Mucosa of gallbladder (tissue), 1 donor: Measurements from ENCODE around the gene C14orf39. TPM values are rescaled to one million over a fixed set of nuclear protein-coding genes. Genes with fewer than 3 reads are reported as not detected.
"Not testable (repeated sequence)": the region's sequence is repeated elsewhere in the genome, so short reads cannot be mapped to it uniquely, and the experiment has no call there.

ENCODE experiments used
- DNase-seq: peaks from one replicate; pipeline ENCODE4 v3.0.0-alpha.2; 2020; ENCODE audit warnings: low spot score
- total RNA-seq: library from RNA; stranded (reverse); gene quantifications from one replicate; pipeline ENCODE4 v1.2.1, GENCODE V29; 2021
- donor health status: DM: no; HTN: no; CAD: no.

C14orf39 gene
- total RNA-seq, 1 donor from 2014 or later = not detected

DNA sequence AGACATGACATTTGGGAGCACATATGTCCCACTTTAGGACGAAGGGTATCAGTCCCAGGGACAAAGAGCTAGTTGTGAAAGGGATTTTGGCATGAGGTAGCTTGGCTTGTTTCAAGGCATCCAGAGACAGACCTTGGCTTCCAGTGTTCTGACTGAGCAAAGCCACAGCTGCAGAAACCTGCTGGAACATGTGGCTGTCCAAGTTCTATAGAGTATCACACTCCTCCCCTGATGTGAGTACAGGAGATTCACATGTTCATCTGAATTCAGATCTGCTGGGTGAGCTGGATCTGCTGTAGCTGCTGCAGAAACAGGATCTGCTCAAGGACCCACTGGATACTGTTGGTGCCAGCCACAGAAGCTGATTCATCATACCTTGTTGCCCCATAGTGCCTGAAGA lies 10.1 kb upstream of the C14orf39 start:
- DNase-seq = no peak

DNA sequence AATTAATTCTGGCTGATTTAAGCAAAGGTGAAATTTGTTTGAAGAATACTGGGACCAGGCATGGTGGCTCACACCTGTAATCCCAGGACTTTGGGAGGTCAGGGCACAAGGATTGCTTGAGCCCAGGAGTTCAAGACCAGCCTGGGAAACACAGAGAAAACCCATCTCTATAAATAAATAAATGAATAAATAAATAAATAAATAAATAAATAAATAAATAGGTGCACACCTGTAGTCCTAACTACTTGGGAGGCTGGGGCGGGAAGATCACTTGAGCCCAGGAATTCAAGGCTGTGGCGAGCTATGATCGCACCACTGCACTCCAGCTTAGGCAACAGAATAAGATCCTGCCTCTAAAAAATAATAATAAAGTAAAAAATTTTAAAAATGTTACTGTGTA lies 4.4 kb upstream of the C14orf39 start:
- no peak for DNase-seq

DNA sequence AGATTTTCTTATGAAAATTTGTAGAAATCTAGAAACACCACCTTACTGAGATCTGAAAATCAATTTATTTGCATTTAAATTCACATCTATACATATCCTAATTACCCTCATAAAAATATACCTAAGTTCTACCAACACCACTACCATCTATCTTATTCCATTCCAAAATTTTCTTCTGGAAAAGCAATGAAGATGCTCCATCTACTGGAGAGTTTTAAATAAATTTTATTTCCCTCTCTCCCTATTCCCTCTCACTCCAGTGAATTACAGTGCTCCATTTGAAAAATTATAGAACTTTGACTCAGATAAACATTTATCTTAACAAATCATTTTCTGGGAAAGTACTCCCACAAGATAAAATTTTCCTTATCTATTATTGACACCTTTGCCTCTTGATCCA lies 2.3 kb upstream of the C14orf39 start:
- no peak for DNase-seq

DNA sequence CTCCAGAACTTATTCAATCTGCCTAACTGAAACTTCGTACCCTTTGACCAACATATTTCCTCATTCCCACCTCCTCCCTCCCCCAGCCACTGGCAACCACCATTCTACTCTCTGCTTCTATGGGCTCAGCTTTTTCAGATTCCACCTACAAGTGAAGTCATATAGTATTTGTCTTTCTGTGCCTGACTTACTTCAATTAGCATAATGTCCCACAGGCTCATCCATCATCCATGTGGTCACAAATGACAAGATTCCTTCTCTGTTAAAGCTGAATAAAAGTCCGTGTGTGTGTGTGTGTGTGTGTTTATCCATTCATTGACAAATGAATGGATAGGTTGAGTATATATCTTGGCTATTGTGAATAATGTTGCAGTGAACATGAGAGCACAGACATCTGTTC lies 1.3 kb upstream of the C14orf39 start:
- no peak for DNase-seq

DNA sequence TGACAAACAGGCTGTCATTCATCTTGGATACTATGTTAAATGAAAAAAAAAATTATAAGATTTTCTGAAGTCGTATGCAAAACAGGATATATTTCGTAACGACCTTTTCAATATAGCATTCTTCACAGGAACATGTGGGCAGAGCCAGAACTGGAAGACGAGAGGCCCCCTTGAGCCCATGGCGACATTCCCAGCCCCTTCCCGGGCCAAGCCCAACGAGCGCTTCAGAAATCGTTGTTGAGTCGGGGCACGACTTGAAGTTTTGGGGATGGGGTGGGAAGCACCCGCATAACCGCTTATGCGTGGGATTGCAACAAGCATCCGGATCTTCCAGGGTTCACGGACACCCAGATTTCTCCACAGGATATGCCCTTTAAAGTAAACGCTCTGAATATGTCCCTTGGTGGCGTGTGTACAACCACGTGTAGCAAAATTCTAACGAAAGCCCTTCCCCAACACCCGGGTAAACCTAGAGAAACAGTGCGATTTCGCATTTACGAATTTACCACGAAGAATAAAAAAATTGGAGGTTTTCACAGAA lies 736 bp downstream of the C14orf39 start:
- DNase-seq = no peak

DNA sequence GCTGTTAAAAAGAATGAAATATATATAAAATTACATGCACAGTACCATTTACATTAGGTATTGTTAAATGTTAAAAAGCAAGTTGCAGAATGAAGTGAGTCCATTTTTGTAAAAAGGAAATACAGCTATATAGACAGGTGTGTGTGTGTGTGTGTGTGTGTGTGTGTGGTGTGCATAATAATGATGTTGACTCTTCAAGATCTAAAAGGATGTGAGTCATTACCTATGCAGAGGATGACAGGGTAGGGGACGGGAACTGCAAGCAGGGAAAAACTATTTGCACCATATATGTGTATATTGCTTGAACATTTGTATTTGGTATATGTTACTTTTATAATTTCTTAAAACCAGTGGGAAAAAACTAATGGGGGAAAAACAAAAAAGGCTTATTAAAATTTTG lies 3.1 kb downstream of the C14orf39 start:
- no peak for DNase-seq

DNA sequence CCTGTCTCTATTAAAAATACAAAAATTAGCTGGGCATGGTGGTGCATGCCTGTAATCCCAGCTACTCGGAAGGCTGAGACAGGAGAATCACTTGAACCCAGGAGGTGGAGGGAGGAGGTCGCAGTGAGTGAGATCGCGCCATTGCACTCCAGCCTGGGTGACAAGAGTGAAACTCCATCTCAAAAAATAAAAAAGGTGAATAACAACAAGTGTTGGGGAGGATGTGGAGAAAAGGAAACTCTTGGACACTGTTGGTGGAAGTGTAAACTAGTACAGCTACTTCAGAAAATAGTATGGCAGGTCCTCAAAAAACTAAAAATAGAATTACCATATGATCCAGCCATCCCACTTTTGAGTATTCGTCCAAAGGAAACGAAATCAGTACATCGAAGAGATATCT lies 5.6 kb downstream of the C14orf39 start:
- DNase-seq = not testable (repeated sequence)

DNA sequence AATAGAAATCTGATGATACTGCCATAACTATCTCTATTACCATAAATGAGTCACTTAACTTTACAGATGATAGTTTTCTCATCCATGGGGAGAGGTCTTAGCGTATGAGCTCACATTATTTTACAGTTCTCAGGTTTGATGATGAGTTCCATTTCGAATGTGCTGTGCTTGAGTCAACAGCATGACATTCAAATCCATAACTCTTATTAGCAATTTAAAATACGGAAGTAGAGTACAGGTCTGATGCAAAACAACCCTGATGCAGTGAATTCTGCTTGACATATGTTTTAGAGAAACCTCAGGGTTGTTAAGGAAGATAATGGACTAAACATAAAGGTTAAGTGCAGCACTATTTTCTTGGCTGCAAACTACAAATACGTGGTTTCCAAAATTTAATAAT lies 30.0 kb downstream of the C14orf39 start:
- no peak for DNase-seq

DNA sequence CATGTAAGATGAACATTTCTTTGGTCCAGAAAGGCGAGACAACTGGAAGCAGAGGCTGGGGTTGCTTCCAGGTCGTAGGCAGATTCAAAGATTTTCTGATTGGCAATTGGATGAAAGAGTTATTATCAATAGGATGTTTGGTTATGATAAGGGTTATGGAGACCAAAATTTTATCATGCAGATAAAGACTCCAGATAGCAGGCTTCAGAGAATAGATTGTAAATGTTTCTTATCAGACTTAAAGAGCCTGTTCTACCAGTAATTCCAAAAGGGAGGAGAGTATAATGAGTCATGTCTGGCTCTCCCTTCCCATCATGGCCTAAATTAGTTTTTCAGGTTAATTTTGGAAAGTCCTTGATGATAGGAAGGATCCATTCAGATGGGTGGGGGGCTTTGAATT lies 55.6 kb downstream of the C14orf39 start:
- DNase-seq = no peak

DNA sequence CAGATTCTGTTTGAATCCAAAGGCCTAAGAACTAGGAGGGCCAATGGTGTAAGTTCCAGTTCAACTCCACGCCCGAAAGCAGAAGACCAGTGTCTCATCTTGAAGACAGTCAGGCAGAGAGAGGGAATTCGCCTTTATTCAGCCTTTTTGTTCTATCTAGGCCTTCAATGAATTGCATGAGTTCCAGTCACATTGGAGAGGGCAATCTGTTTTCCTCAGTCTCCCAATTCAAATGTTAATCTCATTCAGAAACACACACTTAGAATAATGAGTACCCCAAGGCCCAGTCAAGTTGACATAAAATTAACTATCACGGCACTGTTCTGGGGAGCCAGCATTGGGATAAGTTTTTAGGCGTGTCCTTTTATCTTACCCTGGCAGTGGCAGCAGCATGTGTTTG lies 65.8 kb downstream of the C14orf39 start:
- no peak for DNase-seq

DNA sequence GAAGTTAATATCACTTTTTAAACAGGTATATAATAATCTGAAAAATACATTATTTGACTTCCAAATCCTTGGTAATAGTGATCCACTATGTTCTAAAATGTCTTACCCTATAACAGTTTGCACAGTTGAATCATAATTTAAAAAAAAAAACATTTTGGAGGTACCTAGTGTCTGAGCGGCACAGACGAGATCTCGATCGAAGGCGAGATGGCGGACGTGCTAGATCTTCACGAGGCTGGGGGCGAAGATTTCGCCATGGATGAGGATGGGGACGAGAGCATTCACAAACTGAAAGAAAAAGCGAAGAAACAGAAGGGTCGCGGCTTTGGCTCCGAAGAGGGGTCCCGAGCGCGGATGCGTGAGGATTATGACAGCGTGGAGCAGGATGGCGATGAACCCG lies 88.3 kb downstream of the C14orf39 start:
- not testable (repeated sequence) for DNase-seq

DNA sequence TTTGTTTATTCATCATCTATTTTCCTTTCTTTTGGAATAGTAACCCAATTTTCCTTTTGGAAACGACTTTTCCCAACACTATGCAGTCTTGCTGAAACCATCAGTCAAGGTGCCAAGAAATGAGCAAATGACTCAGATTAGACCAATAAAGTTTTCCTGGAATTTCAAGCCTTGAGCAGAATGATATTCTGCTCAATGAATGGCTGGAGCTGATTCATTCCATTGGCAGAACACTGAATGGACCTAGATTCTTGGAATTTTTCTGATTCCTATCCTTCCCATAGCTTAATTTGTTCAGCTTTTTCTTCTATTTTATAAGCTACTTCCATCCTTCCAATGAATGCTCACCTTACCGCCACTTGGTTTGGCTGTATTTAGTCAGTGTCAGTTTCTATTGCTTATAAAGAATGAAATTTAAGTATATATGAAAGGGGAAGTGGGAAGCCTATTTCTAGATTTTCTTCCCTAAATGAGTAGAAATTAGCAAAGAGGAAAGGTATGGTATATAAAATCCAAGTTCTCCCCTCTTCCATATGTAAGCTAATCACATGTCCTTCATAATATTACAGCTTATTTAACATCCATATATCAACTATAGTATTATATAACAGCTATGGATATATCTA lies 89.0 kb downstream of the C14orf39 start:
- no peak for DNase-seq

Other genes starting within 250 kb of the C14orf39 start
- gene PPM1A, start 236.8 kb downstream of the C14orf39 start, total RNA-seq = 62.9 TPM
- gene SIX6, start 23.1 kb upstream of the C14orf39 start, total RNA-seq = not detected
- gene SIX1, start 163.4 kb upstream of the C14orf39 start, total RNA-seq = not detected
- gene SIX4, start 238.3 kb upstream of the C14orf39 start, total RNA-seq = 2.5 TPM
- gene MNAT1, start 248.7 kb upstream of the C14orf39 start, total RNA-seq = 26.1 TPM